Measurements from ENCODE around the gene KCNIP1.

The KCNIP1 gene

GRCh38 chr5:170475294-170476000, 28.4 kb upstream of the KCNIP1 start:
- peaks cover 0 to 2% of the 10 kb centered on the region in 2 experiments for H3K36me3 ChIP-seq (ENCODE audit: control insufficient read depth in 1 of 2, insufficient read depth in 2 of 2, low read length in 2 of 2)
- H3K9me3 ChIP-seq (ENCODE audit: insufficient read depth, low read depth, low read length), result peaks cover 2% of the 10 kb centered on the region
- H3K18ac ChIP-seq (ENCODE audit: low read length), result no peak overlapping the region
- no peak overlapping the region for H4K8ac ChIP-seq (ENCODE audit: low read depth, low read length)
- no peaks in the 10 kb centered on the region for H3K79me2 ChIP-seq (ENCODE audit: control insufficient read depth, insufficient read depth, low read length, poor library complexity)
- H3K14ac ChIP-seq (ENCODE audit: low read length), result no peak overlapping the region
- H3K4me3 ChIP-seq (ENCODE audit: low read depth, low read length), result no peak overlapping the region
- H3K27ac ChIP-seq (ENCODE audit: low read depth, low read length), result no peak overlapping the region
- WGBS (ENCODE audit: extremely low coverage, insufficient coverage, insufficient read length), result no CpG with 5 or more reads among the region's 6 CpGs
- no peak overlapping the region for H2BK120ac ChIP-seq (ENCODE audit: insufficient read depth, low read length, poor library complexity)
- H2BK5ac ChIP-seq (ENCODE audit: low read depth, low read length, poor library complexity), result no peak overlapping the region
- no peak overlapping the region for H3K4ac ChIP-seq (ENCODE audit: low read depth, low read length)
- DNase-seq, result no peak
- no peak overlapping the region for H3K4me2 ChIP-seq (ENCODE audit: low read length)
- no peaks in the 10 kb centered on the region for H3K27me3 ChIP-seq (ENCODE audit: insufficient read depth, low read length)
- H4K91ac ChIP-seq (ENCODE audit: low read depth, low read length), result no peak overlapping the region
- H3K79me1 ChIP-seq (ENCODE audit: low read length), result no peaks in the 10 kb centered on the region
- no peak overlapping the region for H2AK5ac ChIP-seq (ENCODE audit: low read length)
- H2BK12ac ChIP-seq (ENCODE audit: low read length), result no peak overlapping the region
- no peak overlapping the region for H3K9ac ChIP-seq (ENCODE audit: low read length)
- H4K12ac ChIP-seq (ENCODE audit: low read depth, low read length), result no peak overlapping the region
- no peak overlapping the region for H2AFZ ChIP-seq (ENCODE audit: insufficient read depth, low read length, poor library complexity)
- H3K4me1 ChIP-seq (ENCODE audit: control insufficient read depth in 1 of 2, insufficient read depth in 2 of 2, low read length in 2 of 2), result peaks cover 0 to 4% of the 10 kb centered on the region in 2 experiments
- H3K23ac ChIP-seq (ENCODE audit: low read length), result no peak overlapping the region

DNA sequence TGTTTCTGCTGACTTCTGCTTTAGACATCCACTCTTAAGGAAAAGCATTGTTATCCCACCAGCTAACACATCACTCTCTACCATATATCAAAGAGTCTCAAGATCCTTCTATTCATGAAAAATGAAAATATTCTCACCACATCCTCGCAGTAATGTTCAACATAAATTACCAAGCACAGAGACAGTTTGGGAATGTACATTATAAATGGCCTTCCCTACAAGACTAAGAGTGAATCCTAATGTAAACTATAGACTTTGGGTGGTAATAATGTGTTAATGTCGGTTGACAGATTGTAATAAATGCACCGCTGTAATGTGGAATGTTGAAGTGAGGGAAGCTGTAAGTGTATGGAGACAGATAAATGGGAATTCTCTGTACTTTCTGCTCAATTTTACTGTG, 27.1 kb upstream of the KCNIP1 start:
- no peak overlapping the region for H2AFZ ChIP-seq (ENCODE audit: insufficient read depth, low read length, poor library complexity)
- H2BK5ac ChIP-seq (ENCODE audit: low read depth, low read length, poor library complexity), result no peak overlapping the region
- no peak for DNase-seq
- H2BK12ac ChIP-seq (ENCODE audit: low read length), result no peak overlapping the region
- H3K4me2 ChIP-seq (ENCODE audit: low read length), result no peak overlapping the region
- H3K36me3 ChIP-seq (ENCODE audit: control insufficient read depth in 1 of 2, insufficient read depth in 2 of 2, low read length in 2 of 2), result peaks cover 0 to 2% of the 10 kb centered on the region in 2 experiments
- H3K79me1 ChIP-seq (ENCODE audit: low read length), result no peaks in the 10 kb centered on the region
- no peak overlapping the region for H4K8ac ChIP-seq (ENCODE audit: low read depth, low read length)
- H3K9me3 ChIP-seq (ENCODE audit: insufficient read depth, low read depth, low read length), result peaks cover 2% of the 10 kb centered on the region
- no peak overlapping the region for H2BK120ac ChIP-seq (ENCODE audit: insufficient read depth, low read length, poor library complexity)
- no peak overlapping the region for H3K27ac ChIP-seq (ENCODE audit: low read depth, low read length)
- no peak overlapping the region for H3K14ac ChIP-seq (ENCODE audit: low read length)
- no peak overlapping the region for H3K23ac ChIP-seq (ENCODE audit: low read length)
- no peak overlapping the region for H3K4me3 ChIP-seq (ENCODE audit: low read depth, low read length)
- H3K27me3 ChIP-seq (ENCODE audit: insufficient read depth, low read length), result no peaks in the 10 kb centered on the region
- no peak overlapping the region for H4K91ac ChIP-seq (ENCODE audit: low read depth, low read length)
- WGBS (ENCODE audit: extremely low coverage, insufficient coverage, insufficient read length), result no CpG with 5 or more reads among the region's 3 CpGs
- H3K18ac ChIP-seq (ENCODE audit: low read length), result no peak overlapping the region
- H3K4me1 ChIP-seq (ENCODE audit: control insufficient read depth in 1 of 2, insufficient read depth in 2 of 2, low read length in 2 of 2), result no peaks in the 10 kb centered on the region
- H3K9ac ChIP-seq (ENCODE audit: low read length), result no peak overlapping the region
- H3K4ac ChIP-seq (ENCODE audit: low read depth, low read length), result no peak overlapping the region
- H4K12ac ChIP-seq (ENCODE audit: low read depth, low read length), result no peak overlapping the region
- no peaks in the 10 kb centered on the region for H3K79me2 ChIP-seq (ENCODE audit: control insufficient read depth, insufficient read depth, low read length, poor library complexity)
- no peak overlapping the region for H2AK5ac ChIP-seq (ENCODE audit: low read length)

GRCh38 chr5:170477906-170478305, 25.9 kb upstream of the KCNIP1 start:
- Histone ChIP-seq H4K91ac (ENCODE audit: low read depth, low read length) (no peak overlapping the region), H4K8ac (ENCODE audit: low read depth, low read length) (no peak overlapping the region), H3K18ac (ENCODE audit: low read length) (no peak overlapping the region), H3K14ac (ENCODE audit: low read length) (no peak overlapping the region), H3K4ac (ENCODE audit: low read depth, low read length) (no peak overlapping the region), H3K9me3 (ENCODE audit: insufficient read depth, low read depth, low read length) (peaks cover 2% of the 10 kb centered on the region), H3K79me1 (ENCODE audit: low read length) (no peaks in the 10 kb centered on the region), H3K9ac (ENCODE audit: low read length) (no peak overlapping the region), H3K27ac (ENCODE audit: low read depth, low read length) (no peak overlapping the region), H4K12ac (ENCODE audit: low read depth, low read length) (no peak overlapping the region), H2AFZ (ENCODE audit: insufficient read depth, low read length, poor library complexity) (no peak overlapping the region), H3K79me2 (ENCODE audit: control insufficient read depth, insufficient read depth, low read length, poor library complexity) (no peaks in the 10 kb centered on the region), H3K36me3 (ENCODE audit: control insufficient read depth in 1 of 2, insufficient read depth in 2 of 2, low read length in 2 of 2) (peaks cover 0 to 2% of the 10 kb centered on the region in 2 experiments), H3K4me1 (ENCODE audit: control insufficient read depth in 1 of 2, insufficient read depth in 2 of 2, low read length in 2 of 2) (no peaks in the 10 kb centered on the region), H2AK5ac (ENCODE audit: low read length) (no peak overlapping the region), H2BK120ac (ENCODE audit: insufficient read depth, low read length, poor library complexity) (no peak overlapping the region), H3K27me3 (ENCODE audit: insufficient read depth, low read length) (no peaks in the 10 kb centered on the region), H2BK5ac (ENCODE audit: low read depth, low read length, poor library complexity) (no peak overlapping the region), H3K4me2 (ENCODE audit: low read length) (no peak overlapping the region), H3K4me3 (ENCODE audit: low read depth, low read length) (no peak overlapping the region), H3K23ac (ENCODE audit: low read length) (no peak overlapping the region), H2BK12ac (ENCODE audit: low read length) (no peak overlapping the region)
- DNase-seq, result no peak
- no CpG with 5 or more reads among the region's 1 CpG for WGBS (ENCODE audit: extremely low coverage, insufficient coverage, insufficient read length)

DNA sequence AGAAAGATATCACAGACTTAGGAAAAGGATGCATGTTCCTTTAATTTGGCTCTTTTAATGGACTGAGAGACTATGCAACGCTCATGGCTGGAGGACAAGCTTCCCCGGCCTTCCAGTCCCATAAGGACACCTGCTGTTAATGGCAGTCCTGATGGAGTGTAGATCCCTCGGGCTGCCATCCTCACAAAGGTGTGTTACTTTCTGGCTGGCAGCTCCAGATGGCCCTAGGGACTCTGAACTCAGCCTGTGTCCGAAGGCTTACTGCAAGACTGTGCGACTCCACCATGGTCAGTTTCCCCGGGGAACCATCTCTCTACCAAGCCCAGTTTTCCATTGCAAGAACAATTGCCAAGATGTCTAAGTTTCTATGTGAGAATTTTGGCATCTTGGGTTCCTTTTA, 25.5 kb upstream of the KCNIP1 start:
- Histone ChIP-seq H3K79me1 (ENCODE audit: low read length) (no peaks in the 10 kb centered on the region), H3K27me3 (ENCODE audit: insufficient read depth, low read length) (no peaks in the 10 kb centered on the region), H2BK12ac (ENCODE audit: low read length) (no peak overlapping the region), H4K8ac (ENCODE audit: low read depth, low read length) (no peak overlapping the region), H3K4me2 (ENCODE audit: low read length) (no peak overlapping the region), H3K18ac (ENCODE audit: low read length) (no peak overlapping the region), H3K14ac (ENCODE audit: low read length) (no peak overlapping the region), H3K27ac (ENCODE audit: low read depth, low read length) (no peak overlapping the region), H2BK120ac (ENCODE audit: insufficient read depth, low read length, poor library complexity) (no peak overlapping the region), H3K23ac (ENCODE audit: low read length) (no peak overlapping the region), H2BK5ac (ENCODE audit: low read depth, low read length, poor library complexity) (no peak overlapping the region), H2AK5ac (ENCODE audit: low read length) (no peak overlapping the region), H4K12ac (ENCODE audit: low read depth, low read length) (no peak overlapping the region), H3K36me3 (ENCODE audit: control insufficient read depth in 1 of 2, insufficient read depth in 2 of 2, low read length in 2 of 2) (peaks cover 0 to 2% of the 10 kb centered on the region in 2 experiments), H3K79me2 (ENCODE audit: control insufficient read depth, insufficient read depth, low read length, poor library complexity) (no peaks in the 10 kb centered on the region), H3K4me3 (ENCODE audit: low read depth, low read length) (no peak overlapping the region), H3K9ac (ENCODE audit: low read length) (no peak overlapping the region), H2AFZ (ENCODE audit: insufficient read depth, low read length, poor library complexity) (no peak overlapping the region), H3K4ac (ENCODE audit: low read depth, low read length) (no peak overlapping the region), H3K4me1 (ENCODE audit: control insufficient read depth in 1 of 2, insufficient read depth in 2 of 2, low read length in 2 of 2) (no peaks in the 10 kb centered on the region), H3K9me3 (ENCODE audit: insufficient read depth, low read depth, low read length) (peaks cover 2% of the 10 kb centered on the region), H4K91ac (ENCODE audit: low read depth, low read length) (no peak overlapping the region)
- no peak for DNase-seq
- WGBS (ENCODE audit: extremely low coverage, insufficient coverage, insufficient read length), result no CpG with 5 or more reads among the region's 6 CpGs

All from trophoblast cell (in vitro differentiated cells and primary cell).